GM12878 (cell line): Measurements from ENCODE around the gene KLHL22. TPM values are rescaled to one million over a fixed set of nuclear protein-coding genes. Genes with fewer than 3 reads are reported as not detected.
"Not testable (repeated sequence)": the region's sequence is repeated elsewhere in the genome, so short reads cannot be mapped to it uniquely, and the experiment has no call there.

Experiments
- ATAC-seq: fragments of 200-7000 bp; cut with Tn5 transposase; 3 replicates; pipeline ENCODE4 v1.9.1; 2020; ENCODE audit warnings: mild to moderate bottlenecking, moderate library complexity
- BruUV-seq: library from RNA; stranded (reverse); fragments of 400-500 nt; replicated peaks from 2 replicates; lab custom pipeline; 2021; lab: Mats Ljungman, UMichigan
- CTCF ChIA-PET: fragments of 300-600 bp; sonication (Branson Sonifier 250); formaldehyde crosslinking; extraction: SDS; loops from one replicate; lab custom pipeline; 2021; ENCODE audit warnings: inconsistent platforms; lab: Yijun Ruan, JAX
- POLR2A ChIA-PET: fragments of 350-600 bp; formaldehyde crosslinking; extraction: SDS; loops from one replicate; lab custom pipeline; 2021; ENCODE audit warnings: inconsistent platforms; lab: Charles Lee
- RAD21 ChIA-PET: fragments of 300-600 bp; sonication (Branson Sonifier 250); formaldehyde crosslinking; loops from one replicate; lab custom pipeline; 2023; ENCODE audit warnings: antibody characterized with exemption; ENCODE audit not compliant: unreplicated experiment; lab: Charles Lee
- SMC1A ChIA-PET: fragments of 300-600 bp; sonication (Branson Sonifier 250); formaldehyde crosslinking; loops from one replicate; lab custom pipeline; 2023; ENCODE audit not compliant: unreplicated experiment, uncharacterized antibody; lab: Charles Lee
- DNase-seq: peaks from one replicate; pipeline ENCODE4 v3.0.0-alpha.2; 2011; ENCODE audit warnings: low read depth, low spot score
- FAIRE-seq: peaks from 3 replicates; lab custom pipeline; 2011; peaks lifted over from hg19 to GRCh38; lab: Jason Lieb, UNC
- H2AFZ ChIP-seq: 2 replicates; pipeline ENCODE4 v1.6.0; 2011; ENCODE audit warnings: low read depth, low read length, control low read depth; ENCODE audit not compliant: control insufficient read depth
- H3K27ac ChIP-seq: 2 replicates; pipeline ENCODE4 v1.5.1; 2011; ENCODE audit warnings: control low read depth; ENCODE audit not compliant: control insufficient read depth, insufficient read depth
- H3K27me3 ChIP-seq, 2 experiments: replicated peaks in 1 of 2; 2 replicates each; pipeline versions ENCODE4 v1.6.0 to v1.6.1; 2011; ENCODE audit warnings: low read length in 1 of 2; ENCODE audit not compliant: control insufficient read depth in 2 of 2, insufficient read depth in 2 of 2
- H3K36me3 ChIP-seq, 2 experiments: 2 replicates each; pipeline ENCODE4 v1.5.1; 2011; ENCODE audit warnings: low read length in 1 of 2; ENCODE audit not compliant: control insufficient read depth in 2 of 2, insufficient read depth in 2 of 2
- H3K4me1 ChIP-seq: 2 replicates; pipeline ENCODE4 v1.6.1; 2011; ENCODE audit warnings: mild to moderate bottlenecking, low read length, moderate library complexity, mixed read lengths; ENCODE audit not compliant: control insufficient read depth, insufficient read depth
- H3K4me2 ChIP-seq: 2 replicates; pipeline ENCODE4 v1.6.0; 2011; ENCODE audit warnings: control low read depth; ENCODE audit not compliant: control insufficient read depth, insufficient read depth
- H3K4me3 ChIP-seq: fragments of 200-600 bp; sonication (generic); 2 replicates; pipeline ENCODE4 v1.5.1; 2016
- H3K79me2 ChIP-seq: 2 replicates; pipeline ENCODE4 v1.6.0; 2011; ENCODE audit warnings: low read length; ENCODE audit not compliant: control insufficient read depth, insufficient read depth
- H3K9ac ChIP-seq: 2 replicates; pipeline ENCODE4 v1.8.0; 2011; ENCODE audit warnings: low read length, control low read depth, mixed read lengths; ENCODE audit not compliant: control insufficient read depth, insufficient read depth
- H3K9me3 ChIP-seq: replicated peaks from 3 replicates; pipeline ENCODE4 v1.5.1; 2011; ENCODE audit warnings: mild to moderate bottlenecking, low read length; ENCODE audit not compliant: control insufficient read depth, insufficient read depth
- H4K20me1 ChIP-seq: 2 replicates; pipeline ENCODE4 v1.6.0; 2011; ENCODE audit not compliant: control insufficient read depth, insufficient read depth
- IKZF2 ChIP-seq, 2 experiments: fragments of 450-650 bp; IDR thresholded peaks; 2 replicates each; pipeline ENCODE4 v1.6.1; 2017; ENCODE audit warnings: mild to moderate bottlenecking in 2 of 2, moderate library complexity in 2 of 2
- MXI1 ChIP-seq: fragments of 150-350 bp; IDR thresholded peaks from 2 replicates; pipeline ENCODE4 v1.6.1; 2011; ENCODE audit warnings: low read depth, mild to moderate bottlenecking, inconsistent platforms, low read length, improper control_type of control experiment
- PML ChIP-seq: IDR thresholded peaks from 2 replicates; pipeline ENCODE4 v1.6.1; 2012; ENCODE audit warnings: low read length, inconsistent platforms
- WGBS: methylation state at CpG from one replicate; pipeline ENCODE4 v1.1.6; 2016; ENCODE audit warnings: low lambda C conversion rate; ENCODE audit not compliant: insufficient replicate concordance, insufficient coverage; ENCODE audit errors: missing lambda C conversion rate; 5-methylcytosine and 5-hydroxymethylcytosine counted together
- in situ Hi-C: fragments of 300-500 bp; cut with MboI; formaldehyde crosslinking; loops from 9 replicates; pipeline ENCODE4 v1.14.3; 2018; ENCODE audit warnings: mixed read lengths
- intact Hi-C: fragments of 100-400 bp; cut with micrococcal nuclease; formaldehyde crosslinking; loops from one replicate; pipeline ENCODE4 v1.14.2; 2022; ENCODE audit not compliant: unreplicated experiment
- polyA plus RNA-seq, 11 experiments: library from polyadenylated mRNA; depleted of rRNA in 4 of 11; unstranded in 6 of 11; stranded (reverse) in 5 of 11; fragments of >200 nt; fragmentation: Nextera tagmentation in 4 of 11; fragmentation: Illumina TruSeq in 1 of 11; extraction: Ambion mirVana in 4 of 11; extraction: Trizol in 1 of 11; gene quantifications; 1 replicate in 1 of 11; 2 replicates in 10 of 11; pipeline versions ENCODE4 v1.2.1 to v1.2.3, GENCODE V29; 2011 to 2016; ENCODE audit warnings: inconsistent platforms in 2 of 11, missing spikeins in 2 of 11, low read depth in 1 of 11
- total RNA-seq, 4 experiments: library from RNA; depleted of rRNA in 3 of 4; stranded (reverse); fragments of >200 nt in 3 of 4; fragmentation: Illumina TruSeq in 1 of 4; extraction: Trizol in 1 of 4; gene quantifications; 2 replicates each; pipeline versions ENCODE4 v1.2.1 to v1.2.3, GENCODE V29; 2013 to 2021

The KLHL22 gene
- total and polyA plus RNA-seq, 10 of the 15 experiments (the other 5 are each of a cell fraction or from before 2014, with no cell fraction given), result 0.06 to 22.1 (median 14.2) TPM

DNA sequence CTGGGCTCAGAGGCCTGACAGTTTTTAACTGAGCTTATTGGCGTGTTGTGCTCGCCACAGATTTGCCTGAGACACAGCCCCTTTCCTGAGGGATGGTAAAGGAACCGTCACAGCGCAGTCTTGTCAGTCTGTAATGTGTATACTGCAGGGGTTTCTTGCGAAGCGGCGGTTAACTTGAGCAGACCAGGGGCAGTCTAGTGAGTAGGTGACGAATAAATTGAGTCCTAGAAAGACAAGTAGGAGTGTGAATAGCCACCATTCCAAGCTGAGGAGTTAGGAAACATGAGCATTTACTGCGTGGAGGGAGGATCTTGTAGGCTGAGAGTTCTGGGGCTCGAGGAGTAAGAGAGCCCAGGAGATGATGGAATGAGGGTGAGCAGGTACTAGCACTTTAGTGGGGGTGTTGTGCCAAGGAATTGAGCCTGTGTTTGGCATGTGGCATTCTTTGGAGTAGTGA lies 13.2 kb upstream of the KLHL22 start:
- POLR2A ChIA-PET, result interaction anchor here (0.6 to 1.4 kb wide), 4 partner anchors 10 to 68 kb away, joined by 3 to 7 read pairs (median 4); no protein-coding TSS in a partner anchor
- Histone ChIP-seq H3K9ac (peak overlapping the region; percentile 98), H3K9me3 (no peaks in the 10 kb centered on the region), H3K4me1 (peaks cover 22% of the 10 kb centered on the region), H3K27me3 (no peaks in the 10 kb centered on the region), H3K4me2 (peak overlapping the region; percentile 100), H2AFZ (no peak overlapping the region), H4K20me1 (peaks cover 12% of the 10 kb centered on the region), H3K4me3 (peak overlapping the region; percentile 95), H3K79me2 (peaks cover 59% of the 10 kb centered on the region), H3K27ac (peak overlapping the region; percentile 90), H3K36me3 (peaks cover 0 to under 1% of the 10 kb centered on the region in 2 experiments; a peak in 1 of 4 replicates)
- FAIRE-seq (no peak), DNase-seq (no peak), ATAC-seq (peak; percentile 4; the same call in 2 of the 3 replicates)
- SMC1A ChIA-PET, result interaction anchor here (0.9 to 2.7 kb wide), 5 partner anchors 15 to 116 kb away, joined by 3 to 14 read pairs (median 3); no protein-coding TSS in a partner anchor
- RAD21 ChIA-PET, result interaction anchor here (1.1 to 1.3 kb wide), 2 partner anchors 8 to 14 kb away, joined by 3 read pairs; no protein-coding TSS in a partner anchor
- intact Hi-C loops (no loop called here), in situ Hi-C loops (no loop called here)
- CTCF ChIA-PET, result interaction anchor here (1.1 to 1.3 kb wide), 2 partner anchors 10 to 234 kb away, joined by 3 read pairs; no protein-coding TSS in a partner anchor
- 0 out of 2 replicates have a peak, but pooled peaks have one; percentile 13 for TF ChIP-seq PML
- TF ChIP-seq MXI1, result no peak
- 14% methylated on average over 10 of the region's 10 CpGs for WGBS
- TSS peak; percentile 79 for BruUV-seq

DNA sequence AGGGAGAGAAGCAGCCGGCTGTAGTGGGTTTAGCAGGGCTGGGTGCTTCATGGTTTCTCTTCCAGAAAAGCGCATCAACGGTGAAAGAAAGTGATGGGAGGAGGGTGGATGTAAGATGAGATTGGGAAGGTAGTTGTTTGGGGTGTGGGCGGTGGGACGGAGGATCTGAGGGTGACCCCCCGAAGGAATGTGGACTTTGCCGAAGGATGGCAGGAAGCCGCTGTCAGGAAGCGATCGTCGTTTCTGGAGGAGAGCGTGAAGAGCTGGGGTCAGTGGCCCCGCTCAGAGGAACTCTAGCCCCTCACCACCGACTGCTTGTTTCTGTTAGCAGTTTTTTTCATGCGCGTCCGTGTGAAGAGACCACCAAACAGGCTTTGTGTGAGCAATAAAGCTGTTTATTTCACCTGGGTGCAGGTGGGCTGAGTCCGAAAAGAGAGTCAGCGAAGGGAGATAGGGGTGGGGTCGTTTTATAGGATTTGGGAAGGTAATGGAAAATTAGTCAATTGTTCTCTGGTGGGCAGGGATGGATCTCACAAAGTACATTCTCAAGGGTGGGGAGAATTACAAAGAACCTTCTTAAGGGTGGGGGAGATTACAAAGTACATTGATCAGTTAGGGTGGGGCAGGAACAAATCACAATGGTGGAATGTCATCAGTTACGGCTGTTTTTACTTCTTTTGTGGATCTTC lies 12.6 kb upstream of the KLHL22 start:
- H3K4me1 ChIP-seq, result peaks cover 22% of the 10 kb centered on the region
- FAIRE-seq, H3K9me3 ChIP-seq, in situ Hi-C loops, BruUV-seq, H3K27me3 ChIP-seq, H4K20me1 ChIP-seq, DNase-seq, intact Hi-C loops, H3K36me3 ChIP-seq: not testable (repeated sequence)
- peaks cover 54% of the 10 kb centered on the region for H3K79me2 ChIP-seq
- ChIA-PET SMC1A (interaction anchor here (1.5 to 2.7 kb wide), 3 partner anchors 16 to 116 kb away, joined by 3 to 14 read pairs (median 4); no protein-coding TSS in a partner anchor), CTCF (interaction anchor here (0.8 to 1.3 kb wide), 3 partner anchors 10 to 234 kb away, joined by 3 read pairs; no protein-coding TSS in a partner anchor), POLR2A (interaction anchor here (1.0 to 1.4 kb wide), 2 partner anchors 10 to 14 kb away, joined by 4 to 6 read pairs; no protein-coding TSS in a partner anchor), RAD21 (interaction anchor here (1.3 kb wide), 1 partner anchor 9 kb away, joined by 3 read pairs; no protein-coding TSS in a partner anchor)
- H3K4me3 ChIP-seq, result peak overlapping the region; percentile 95
- H3K4me2 ChIP-seq, result peak overlapping the region; percentile 100
- peak overlapping the region; percentile 98 for H3K9ac ChIP-seq
- peak overlapping the region; percentile 90 for H3K27ac ChIP-seq
- ATAC-seq, result peak; percentile 5
- whole genome bisulfite sequencing, result 4% methylated on average over 21 of the region's 21 CpGs
- H2AFZ ChIP-seq, result peak overlapping the region; percentile 88; the same call in 1 of the 2 replicates
- 0 out of 4 replicates have a peak, but pooled peaks of 1 of the 2 experiments have one; percentile 11 for TF ChIP-seq IKZF2 (IDR thresholded peaks at IDR 0.05)
